Endodermal cell (in vitro differentiated cells): ENCODE measurements around the gene MPP4. TPM values are rescaled to one million over a fixed set of nuclear protein-coding genes. Genes with fewer than 3 reads are reported as not detected.

ENCODE experiments used
- DNase-seq: peaks from one replicate; pipeline ENCODE4 v3.0.0-alpha.2; 2017
- H3K27ac ChIP-seq: 2 replicates; pipeline ENCODE4 v1.5.1; 2013; ENCODE audit warnings: mild to moderate bottlenecking, low read depth, low read length, moderate library complexity
- H3K27me3 ChIP-seq: 2 replicates; pipeline ENCODE4 v1.6.1; 2013; ENCODE audit warnings: mild to moderate bottlenecking, low read length, moderate library complexity; ENCODE audit not compliant: insufficient read depth, control insufficient read depth, poor library complexity, severe bottlenecking
- H3K36me3 ChIP-seq: 2 replicates; pipeline ENCODE4 v1.7.0; 2013; ENCODE audit warnings: mild to moderate bottlenecking, low read length, moderate library complexity; ENCODE audit not compliant: control insufficient read depth, insufficient read depth
- H3K4me1 ChIP-seq: one replicate; pipeline ENCODE4 v1.7.0; 2013; ENCODE audit warnings: low read length; ENCODE audit not compliant: control insufficient read depth, insufficient read depth
- H3K4me3 ChIP-seq: 2 replicates; pipeline ENCODE4 v1.5.1; 2013; ENCODE audit warnings: mild to moderate bottlenecking, low read length, moderate library complexity
- H3K9ac ChIP-seq: 2 replicates; pipeline ENCODE4 v1.6.1; 2013; ENCODE audit warnings: mild to moderate bottlenecking, low read length, moderate library complexity; ENCODE audit not compliant: poor library complexity, severe bottlenecking; ENCODE audit errors: extremely low read depth
- H3K9me3 ChIP-seq: 2 replicates; pipeline ENCODE4 v1.6.1; 2013; ENCODE audit warnings: mild to moderate bottlenecking, low read length, moderate library complexity; ENCODE audit not compliant: control insufficient read depth
- H3K27ac Mint-ChIP-seq: 2 replicates; pipeline ENCODE4 v1.8.0; 2020; ENCODE audit warnings: mixed read lengths
- H3K27me3 Mint-ChIP-seq: 2 replicates; pipeline ENCODE4 v1.8.0; 2021; ENCODE audit warnings: mild to moderate bottlenecking, mixed read lengths; ENCODE audit not compliant: insufficient read depth
- H3K36me3 Mint-ChIP-seq: 2 replicates; pipeline ENCODE4 v1.8.0; 2020; ENCODE audit warnings: low read depth, mixed read lengths
- H3K4me1 Mint-ChIP-seq: 2 replicates; pipeline ENCODE4 v1.8.0; 2020; ENCODE audit warnings: mixed read lengths
- H3K4me3 Mint-ChIP-seq: 2 replicates; pipeline ENCODE4 v1.8.0; 2020; ENCODE audit warnings: mild to moderate bottlenecking, moderate library complexity, mixed read lengths
- H3K9me3 Mint-ChIP-seq: 2 replicates; pipeline ENCODE4 v1.8.0; 2020; ENCODE audit warnings: mild to moderate bottlenecking, mixed read lengths
- CTCF ChIP-seq: fragments of 200-600 bp; sonication (generic); conservative IDR thresholded peaks from 2 replicates; pipeline ENCODE4 v1.5.0; 2021; ENCODE audit warnings: antibody characterized with exemption, mild to moderate bottlenecking
- WGBS, 2 experiments: methylation state at CpG; one replicate each; pipeline versions ENCODE4 v1.1.5 to v1.1.7; 2013; ENCODE audit warnings: missing lambda C conversion rate in 2 of 2, mixed read lengths in 1 of 2; ENCODE audit not compliant: insufficient coverage in 1 of 2, insufficient read length in 1 of 2; 5-methylcytosine and 5-hydroxymethylcytosine counted together
- total RNA-seq, 2 donors: library from RNA; stranded (reverse); fragmentation: NEBNext Ultra II Directional in 1 of 2; extraction: Animal tissue kit (Norgen Biotek cat#: 25700) in 1 of 2; gene quantifications; 2 replicates in 1 of 2; 3 replicates in 1 of 2; pipeline ENCODE4 v1.2.1, GENCODE V29; 2021

The MPP4 gene
- total RNA-seq, 2 donors from 2014 or later = 0.18 TPM; not detected in 1

GRCh38 chr2:201643216-201643890 is 55.1 kb downstream of the MPP4 start, which contains the start of gene TMEM237:
TSS of gene TMEM237 (minus strand) at chr2:201643503. CDS start at chr2:201643400, 103 bp downstream.
- no peaks in the 10 kb centered on the region for H3K27me3 Mint-ChIP-seq

DNA sequence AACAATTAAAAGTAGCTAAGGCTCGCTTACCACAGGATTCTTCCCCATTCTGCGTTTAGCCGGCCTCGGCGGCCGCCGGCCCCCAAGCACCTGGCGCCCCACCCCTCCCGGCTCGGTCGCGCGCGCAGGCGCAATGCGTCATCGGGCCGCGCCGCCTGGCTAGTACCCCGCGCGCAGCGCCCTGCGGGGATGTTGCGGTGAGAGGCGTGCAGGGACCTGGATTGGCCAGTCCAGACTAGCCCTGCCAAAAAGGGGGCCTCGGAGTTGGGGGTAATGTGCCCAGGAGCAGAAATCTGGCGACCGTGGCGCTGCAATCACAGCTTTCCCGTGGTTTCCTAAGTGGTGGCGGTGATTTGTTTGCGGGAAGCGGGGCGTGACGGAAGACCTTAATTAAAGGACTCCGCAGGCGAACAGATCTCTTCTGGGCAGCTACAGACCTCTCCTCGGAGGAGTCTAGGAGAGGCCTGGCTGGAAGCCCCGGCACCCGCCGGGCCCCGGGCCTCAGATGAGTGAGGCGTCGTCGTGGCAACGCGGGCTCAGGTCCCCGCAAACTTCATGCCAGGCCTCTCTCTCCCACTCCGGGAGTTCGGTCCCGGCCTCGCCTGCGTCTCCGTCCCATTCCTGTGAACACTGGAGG is 55.7 kb downstream of the MPP4 start:
- peak; percentile 94 for DNase-seq
- Histone ChIP-seq H3K9me3 (no peaks in the 10 kb centered on the region), H3K9ac (peak overlapping the region; percentile 92), H3K27ac (peak overlapping the region; percentile 88), H3K4me1 (no peaks in the 10 kb centered on the region), H3K4me3 (peak overlapping the region; percentile 92), H3K27me3 (no peaks in the 10 kb centered on the region), H3K36me3 (peaks cover 17% of the 10 kb centered on the region)
- H3K4me3 Mint-ChIP-seq = peak overlapping the region; percentile 87
- no peaks in the 10 kb centered on the region for H3K27me3 Mint-ChIP-seq
- no peak for TF ChIP-seq CTCF
- H3K36me3 Mint-ChIP-seq = peaks cover 6% of the 10 kb centered on the region
- WGBS, 2 experiments = 0 to 1% methylated on average over 12 to 56 of the region's 56 CpGs
- H3K9me3 Mint-ChIP-seq = no peaks in the 10 kb centered on the region
- H3K4me1 Mint-ChIP-seq = peaks cover 18% of the 10 kb centered on the region
- peak overlapping the region; percentile 98 for H3K27ac Mint-ChIP-seq

More at GRCh38 chr2:201643216-201643890, 55.1 kb downstream of the MPP4 start, which contains the start of gene TMEM237:
- Mint-ChIP-seq H3K4me3 (peak within 1 kb of the TSS; percentile 87), H3K27ac (peak within 1 kb of the TSS; percentile 98), H3K4me1 (peaks cover 18% of the 10 kb centered on the region), H3K9me3 (no peaks in the 10 kb centered on the region), H3K36me3 (no peaks in the 10 kb centered on the region)
- peak within 1 kb of the TSS; percentile 92 for H3K4me3 ChIP-seq
- TF ChIP-seq CTCF = no peak
- H3K9me3 ChIP-seq = no peaks in the 10 kb centered on the region
- peaks cover 11% of the 10 kb centered on the region for H3K36me3 ChIP-seq
- DNase-seq = no peak
- H3K27ac ChIP-seq = peak within 1 kb of the TSS; percentile 88
- WGBS, 2 experiments = 1 to 6% methylated on average over 16 to 38 of the region's 41 CpGs
- no peaks in the 10 kb centered on the region for H3K4me1 ChIP-seq
- no peaks in the 10 kb centered on the region for H3K27me3 ChIP-seq
- H3K9ac ChIP-seq = peak within 1 kb of the TSS; percentile 92

DNA sequence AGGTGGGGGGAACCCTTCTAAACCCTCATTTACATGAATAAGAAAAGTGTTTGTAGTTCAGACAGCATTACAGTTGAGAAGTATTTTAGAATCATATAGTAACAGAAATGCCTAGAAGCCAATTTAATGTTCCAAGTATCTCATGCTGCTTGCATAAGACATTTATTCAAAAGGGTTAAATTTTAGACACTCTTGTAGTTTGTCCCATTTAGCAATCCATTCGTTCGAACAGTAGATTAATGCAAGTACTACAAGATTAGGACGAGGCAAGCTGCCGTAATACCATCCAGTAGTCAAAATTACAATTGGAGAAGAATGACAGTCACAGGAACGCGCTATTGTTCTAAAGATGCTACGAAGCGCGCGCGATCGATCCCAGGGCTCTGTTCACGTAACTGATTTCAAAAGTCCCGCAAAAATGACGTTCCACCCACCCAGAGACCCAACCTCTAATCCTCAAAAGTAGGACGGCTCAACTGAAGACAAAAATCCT is 56.3 kb downstream of the MPP4 start:
- no peaks in the 10 kb centered on the region for H3K27me3 ChIP-seq
- no peak for TF ChIP-seq CTCF
- H3K4me3 Mint-ChIP-seq = peak overlapping the region; percentile 87
- no peak for DNase-seq
- H3K27me3 Mint-ChIP-seq = no peaks in the 10 kb centered on the region
- H3K4me1 ChIP-seq = no peaks in the 10 kb centered on the region
- H3K27ac Mint-ChIP-seq = peak overlapping the region; percentile 98
- no peaks in the 10 kb centered on the region for H3K9me3 Mint-ChIP-seq
- H3K27ac ChIP-seq = peak overlapping the region; percentile 88
- peaks cover 18% of the 10 kb centered on the region for H3K4me1 Mint-ChIP-seq
- WGBS, 2 experiments = 0% methylated on average over 6 to 16 of the region's 16 CpGs
- peak overlapping the region; percentile 92 for H3K9ac ChIP-seq
- peaks cover 21% of the 10 kb centered on the region for H3K36me3 ChIP-seq
- H3K4me3 ChIP-seq = peak overlapping the region; percentile 92
- H3K36me3 Mint-ChIP-seq = peaks cover 7% of the 10 kb centered on the region
- no peaks in the 10 kb centered on the region for H3K9me3 ChIP-seq
